ENCODE data around the gene MPV17L. TPM values are rescaled to one million over a fixed set of nuclear protein-coding genes. Genes with fewer than 3 reads are reported as not detected.
"Not testable (repeated sequence)": the region's sequence is repeated elsewhere in the genome, so short reads cannot be mapped to it uniquely, and the experiment has no call there.

MPV17L gene
- total and polyA plus RNA-seq, 2 experiments from 2014 or later, result 0.46 to 2.1 TPM

DNA sequence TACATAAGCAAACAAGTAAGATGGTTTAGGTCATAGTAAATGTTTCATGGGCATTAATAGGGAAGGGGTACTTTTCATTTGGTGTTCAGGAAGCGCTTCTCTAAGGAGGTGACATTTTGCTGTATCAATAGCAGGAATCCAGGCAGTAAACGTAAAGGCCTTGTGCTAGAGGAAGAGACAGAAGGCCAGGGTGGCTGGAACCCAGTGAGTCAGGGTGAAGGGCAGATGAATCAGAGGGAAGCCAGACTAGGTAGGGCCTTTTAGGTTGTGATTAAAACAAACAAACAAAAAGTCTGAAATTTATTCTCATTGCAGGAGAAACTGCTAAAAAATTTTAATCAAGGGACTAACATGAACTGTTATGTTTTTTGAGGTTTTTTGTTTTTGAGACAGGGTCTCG, 45.3 kb downstream of the MPV17L start:
- H2AFZ ChIP-seq, result no peak overlapping the region
- H3K9me3 ChIP-seq (ENCODE audit: low read depth), result no peaks in the 10 kb centered on the region
- H3K36me3 ChIP-seq (replicated peaks; ENCODE audit: insufficient read depth, low read depth), result no peaks in the 10 kb centered on the region
- 92% methylated on average over 3 of the region's 3 CpGs for WGBS (ENCODE audit: low lambda C conversion rate, missing lambda C conversion rate)
- H3K4me3 ChIP-seq, result no peak overlapping the region
- H3K79me2 ChIP-seq, result no peaks in the 10 kb centered on the region
- no peak for DNase-seq (ENCODE audit: low spot score)
- no peaks in the 10 kb centered on the region for H3K9me2 ChIP-seq (replicated peaks; ENCODE audit: insufficient read depth)
- peaks cover 6% of the 10 kb centered on the region for H3K27me3 ChIP-seq
- TF ChIP-seq EZH2 (IDR thresholded peaks at IDR 0.05; ENCODE audit: borderline replicate concordance), result no peak
- H3K4me1 ChIP-seq (ENCODE audit: insufficient read depth), result no peaks in the 10 kb centered on the region
- no peaks in the 10 kb centered on the region for H4K20me1 ChIP-seq (ENCODE audit: insufficient read depth, poor library complexity, severe bottlenecking)
- H3K4me2 ChIP-seq, result no peak overlapping the region
- H3K27ac ChIP-seq, result no peak overlapping the region

GRCh38 chr16:15442140-15442539, 46.6 kb downstream of the MPV17L start:
- H3K4me2 ChIP-seq; H3K79me2 ChIP-seq; H3K4me3 ChIP-seq; H3K27ac ChIP-seq; H3K9me2 ChIP-seq (replicated peaks; ENCODE audit: insufficient read depth); H3K4me1 ChIP-seq (ENCODE audit: insufficient read depth); H3K9me3 ChIP-seq (ENCODE audit: low read depth); H4K20me1 ChIP-seq (ENCODE audit: insufficient read depth, poor library complexity, severe bottlenecking); H3K36me3 ChIP-seq (replicated peaks; ENCODE audit: insufficient read depth, low read depth); DNase-seq (ENCODE audit: low spot score); H3K27me3 ChIP-seq; H2AFZ ChIP-seq: not testable (repeated sequence)
- WGBS (ENCODE audit: low lambda C conversion rate, missing lambda C conversion rate), result 98% methylated on average over 5 of the region's 5 CpGs

DNA sequence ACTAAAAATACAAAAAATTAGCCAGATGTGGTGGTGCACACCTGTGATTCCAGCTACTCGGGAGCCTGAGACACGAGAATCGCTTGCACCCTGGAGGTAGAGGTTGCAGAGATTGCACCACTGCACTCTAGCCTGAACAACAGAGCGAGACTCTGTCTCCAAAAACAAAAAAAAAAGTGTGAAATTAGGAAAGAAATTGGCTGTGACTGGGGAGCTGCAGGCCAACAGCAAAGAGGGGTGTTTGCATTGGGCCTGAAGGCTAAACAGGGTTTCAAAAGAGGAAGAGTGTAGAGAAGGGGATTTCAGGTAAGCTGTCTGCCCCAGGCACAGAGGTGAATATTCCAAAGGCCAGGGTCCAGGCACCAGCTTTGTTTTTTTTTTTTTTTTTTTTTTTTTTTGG, 48.2 kb downstream of the MPV17L start:
- Histone ChIP-seq H3K27ac (no peak overlapping the region), H3K4me1 (ENCODE audit: insufficient read depth) (no peaks in the 10 kb centered on the region), H4K20me1 (ENCODE audit: insufficient read depth, poor library complexity, severe bottlenecking) (no peaks in the 10 kb centered on the region), H3K4me2 (no peak overlapping the region), H3K36me3 (replicated peaks; ENCODE audit: insufficient read depth, low read depth) (no peaks in the 10 kb centered on the region), H3K4me3 (no peak overlapping the region), H3K27me3 (no peaks in the 10 kb centered on the region), H3K9me3 (ENCODE audit: low read depth) (no peaks in the 10 kb centered on the region), H2AFZ (no peak overlapping the region), H3K9me2 (replicated peaks; ENCODE audit: insufficient read depth) (no peaks in the 10 kb centered on the region), H3K79me2 (no peaks in the 10 kb centered on the region)
- DNase-seq (ENCODE audit: low spot score), result no peak
- TF ChIP-seq, protein P1, sequence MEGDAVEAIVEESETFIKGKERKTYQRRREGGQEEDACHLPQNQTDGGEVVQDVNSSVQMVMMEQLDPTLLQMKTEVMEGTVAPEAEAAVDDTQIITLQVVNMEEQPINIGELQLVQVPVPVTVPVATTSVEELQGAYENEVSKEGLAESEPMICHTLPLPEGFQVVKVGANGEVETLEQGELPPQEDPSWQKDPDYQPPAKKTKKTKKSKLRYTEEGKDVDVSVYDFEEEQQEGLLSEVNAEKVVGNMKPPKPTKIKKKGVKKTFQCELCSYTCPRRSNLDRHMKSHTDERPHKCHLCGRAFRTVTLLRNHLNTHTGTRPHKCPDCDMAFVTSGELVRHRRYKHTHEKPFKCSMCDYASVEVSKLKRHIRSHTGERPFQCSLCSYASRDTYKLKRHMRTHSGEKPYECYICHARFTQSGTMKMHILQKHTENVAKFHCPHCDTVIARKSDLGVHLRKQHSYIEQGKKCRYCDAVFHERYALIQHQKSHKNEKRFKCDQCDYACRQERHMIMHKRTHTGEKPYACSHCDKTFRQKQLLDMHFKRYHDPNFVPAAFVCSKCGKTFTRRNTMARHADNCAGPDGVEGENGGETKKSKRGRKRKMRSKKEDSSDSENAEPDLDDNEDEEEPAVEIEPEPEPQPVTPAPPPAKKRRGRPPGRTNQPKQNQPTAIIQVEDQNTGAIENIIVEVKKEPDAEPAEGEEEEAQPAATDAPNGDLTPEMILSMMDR (IDR thresholded peaks at IDR 0.05; ENCODE audit: poor library complexity), result no peak
- TF ChIP-seq EZH2phosphoT487 (IDR thresholded peaks at IDR 0.05; ENCODE audit: low read depth, severe bottlenecking, unreplicated experiment) (no peak), EZH2 (IDR thresholded peaks at IDR 0.05; ENCODE audit: borderline replicate concordance) (no peak)
- 95% methylated on average over 4 of the region's 4 CpGs for WGBS (ENCODE audit: low lambda C conversion rate, missing lambda C conversion rate)

DNA sequence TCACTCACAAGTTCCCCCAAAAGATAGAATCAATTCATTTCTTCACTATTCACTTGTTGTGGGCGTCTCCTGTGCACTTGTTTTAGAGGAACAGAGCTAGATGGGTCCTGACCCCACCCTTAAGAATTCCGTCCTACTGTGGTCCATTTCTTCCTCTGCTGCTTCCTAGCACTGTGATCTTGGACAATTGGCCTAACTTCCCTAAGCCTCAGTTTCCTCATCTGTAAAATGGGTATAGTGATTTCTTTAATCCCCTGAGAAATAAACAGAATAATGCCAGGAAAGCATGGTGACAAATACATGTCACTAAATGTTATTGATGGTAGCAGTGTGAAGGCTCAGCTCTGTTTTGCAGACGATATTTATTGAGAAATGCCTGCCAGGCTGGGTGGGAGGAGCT, 48.7 kb downstream of the MPV17L start:
- TF ChIP-seq EZH2 (IDR thresholded peaks at IDR 0.05; ENCODE audit: borderline replicate concordance) (no peak), EZH2phosphoT487 (IDR thresholded peaks at IDR 0.05; ENCODE audit: low read depth, severe bottlenecking, unreplicated experiment) (no peak)
- TF ChIP-seq, protein P1 (IDR thresholded peaks at IDR 0.05; ENCODE audit: poor library complexity), result no peak
- Histone ChIP-seq H3K4me2 (no peak overlapping the region), H3K9me2 (replicated peaks; ENCODE audit: insufficient read depth) (no peaks in the 10 kb centered on the region), H3K4me1 (ENCODE audit: insufficient read depth) (no peaks in the 10 kb centered on the region), H3K27ac (no peak overlapping the region), H3K79me2 (no peaks in the 10 kb centered on the region), H4K20me1 (ENCODE audit: insufficient read depth, poor library complexity, severe bottlenecking) (no peaks in the 10 kb centered on the region), H3K27me3 (no peaks in the 10 kb centered on the region), H2AFZ (no peak overlapping the region), H3K36me3 (replicated peaks; ENCODE audit: insufficient read depth, low read depth) (no peaks in the 10 kb centered on the region), H3K4me3 (no peak overlapping the region), H3K9me3 (ENCODE audit: low read depth) (no peaks in the 10 kb centered on the region)
- 94% methylated on average over 3 of the region's 3 CpGs for WGBS (ENCODE audit: low lambda C conversion rate, missing lambda C conversion rate)
- DNase-seq (ENCODE audit: low spot score), result no peak

All from hepatocyte (in vitro differentiated cells).